HCT116 (cell line): ENCODE results near the gene MALSU1. TPM values are rescaled to one million over a fixed set of nuclear protein-coding genes. Genes with fewer than 3 reads are reported as not detected.

Experiments used
- ATAC-seq: fragments of 200-7000 bp; cut with Tn5 transposase; 2 replicates; pipeline ENCODE4 v1.9.1; 2020; ENCODE audit warnings: mild to moderate bottlenecking, moderate library complexity
- BruUV-seq: library from RNA; stranded (reverse); fragments of 400-500 nt; replicated peaks from 2 replicates; lab custom pipeline; 2021; lab: Mats Ljungman, UMichigan
- CTCF ChIA-PET: fragments of 300-600 bp; sonication (Branson Sonifier 250); formaldehyde crosslinking; loops from one replicate; lab custom pipeline; 2021; ENCODE audit warnings: antibody characterized with exemption; lab: Charles Lee
- POLR2A ChIA-PET: fragments of 300-600, 350-600 bp; sonication (Branson Sonifier 250); formaldehyde crosslinking; loops from one replicate; lab custom pipeline; 2021; ENCODE audit warnings: antibody characterized with exemption; lab: Charles Lee
- RAD21 ChIA-PET, 2 experiments: fragments of 300-600 bp; sonication (Branson Sonifier 250); formaldehyde crosslinking; loops; one replicate each; lab custom pipeline; 2023; ENCODE audit warnings: low total read pairs in 2 of 2; ENCODE audit not compliant: uncharacterized antibody in 2 of 2, unreplicated experiment in 2 of 2, low non-redundant PET in 1 of 2; lab: Charles Lee
- DNase-seq: peaks from one replicate; pipeline ENCODE4 v3.0.0-alpha.2; 2010; ENCODE audit warnings: low read depth, low spot score
- H2AFZ ChIP-seq: fragments of 200-600 bp; shearing (Covaris generic), sonication (generic); 2 replicates; pipeline ENCODE4 v1.6.1; 2017; ENCODE audit warnings: low read depth, mixed run types, mixed read lengths, antibody characterized with exemption, low read length; ENCODE audit not compliant: poor library complexity, severe bottlenecking
- H3K27ac ChIP-seq: 2 replicates; pipeline ENCODE4 v1.5.1; 2012; ENCODE audit warnings: low read depth, low read length
- H3K27me3 ChIP-seq: fragments of 200-600 bp; sonication (generic); 2 replicates; pipeline ENCODE4 v1.6.1; 2016; ENCODE audit warnings: mixed run types, low read length, mixed read lengths; ENCODE audit not compliant: insufficient read depth
- H3K36me3 ChIP-seq, 2 experiments: fragments of 200-500 bp in 1 of 2; fragments of 200-600 bp in 1 of 2; sonication (Bioruptor generic) in 1 of 2; sonication (generic) in 1 of 2; 2 replicates each; pipeline versions ENCODE4 v1.5.1 to v1.6.1; 2014 to 2016; ENCODE audit warnings: low read length in 2 of 2, inconsistent platforms in 1 of 2, mixed read lengths in 1 of 2, mixed run types in 1 of 2; ENCODE audit not compliant: insufficient read depth in 2 of 2, control insufficient read depth in 1 of 2
- H3K4me1 ChIP-seq, 2 experiments: fragments of 200-600 bp in 1 of 2; sonication (generic) in 1 of 2; 2 replicates each; pipeline versions ENCODE4 v1.5.1 to v1.6.1; 2012 to 2017; ENCODE audit warnings: low read length in 2 of 2, inconsistent platforms in 1 of 2, mild to moderate bottlenecking in 1 of 2, mixed read lengths in 1 of 2, mixed run types in 1 of 2, moderate library complexity in 1 of 2; ENCODE audit not compliant: insufficient read depth in 2 of 2, control insufficient read depth in 1 of 2
- H3K4me2 ChIP-seq: fragments of 200-600 bp; sonication (generic); 2 replicates; pipeline ENCODE4 v1.6.1; 2017; ENCODE audit warnings: mixed run types, low read length, mixed read lengths
- H3K4me3 ChIP-seq, 2 experiments: fragments of 200-600 bp in 1 of 2; sonication (generic) in 1 of 2; replicated peaks in 1 of 2; 2 replicates each; pipeline ENCODE4 v1.5.1; 2011 to 2016; ENCODE audit warnings: low read length in 2 of 2, control low read depth in 1 of 2, low read depth in 1 of 2, mild to moderate bottlenecking in 1 of 2, mixed read lengths in 1 of 2, mixed run types in 1 of 2
- H3K79me2 ChIP-seq: fragments of 200-600 bp; sonication (generic); 2 replicates; pipeline ENCODE4 v1.6.1; 2017; ENCODE audit warnings: mild to moderate bottlenecking, mixed run types, low read length, moderate library complexity, mixed read lengths; ENCODE audit not compliant: insufficient read depth
- H3K9ac ChIP-seq: fragments of 200-600 bp; sonication (generic); 2 replicates; pipeline ENCODE4 v1.6.1; 2016; ENCODE audit warnings: low read length, mixed read lengths
- H3K9me2 ChIP-seq: fragments of 200-600 bp; sonication (generic), shearing (Covaris generic); 2 replicates; pipeline ENCODE4 v1.6.1; 2017; ENCODE audit warnings: mixed run types, mild to moderate bottlenecking, moderate library complexity; ENCODE audit not compliant: insufficient read depth
- H3K9me3 ChIP-seq, 2 experiments: fragments of 200-500 bp in 1 of 2; fragments of 200-600 bp in 1 of 2; sonication (Bioruptor generic) in 1 of 2; sonication (generic) in 1 of 2; 2 replicates each; pipeline ENCODE4 v1.6.1; 2014 to 2017; ENCODE audit warnings: low read length in 2 of 2, mixed read lengths in 2 of 2, inconsistent platforms in 1 of 2, low read depth in 1 of 2, mild to moderate bottlenecking in 1 of 2, mixed run types in 1 of 2, moderate library complexity in 1 of 2; ENCODE audit not compliant: control insufficient read depth in 1 of 2, insufficient read depth in 1 of 2
- H4K20me1 ChIP-seq: fragments of 200-600 bp; sonication (generic), shearing (Covaris generic); 2 replicates; pipeline ENCODE4 v1.6.1; 2017; ENCODE audit warnings: mixed run types, mild to moderate bottlenecking, moderate library complexity; ENCODE audit not compliant: insufficient read depth
- ATF3 ChIP-seq: IDR thresholded peaks from 2 replicates; pipeline ENCODE4 v1.6.1; 2012
- CBX3 ChIP-seq: IDR thresholded peaks from 2 replicates; pipeline ENCODE4 v1.6.1; 2012; ENCODE audit warnings: low read depth
- ELF1 ChIP-seq: IDR thresholded peaks from 2 replicates; pipeline ENCODE4 v1.6.1; 2012; ENCODE audit warnings: low read depth, borderline replicate concordance
- EZH2 ChIP-seq: fragments of 200-600 bp; sonication (generic); IDR thresholded peaks from 2 replicates; pipeline ENCODE4 v1.6.1; 2017; ENCODE audit warnings: antibody characterized with exemption, mixed run types
- EZH2phosphoT487 ChIP-seq: fragments of 200-600 bp; IDR thresholded peaks from 2 replicates; pipeline ENCODE4 v1.6.1; 2018; ENCODE audit warnings: antibody characterized with exemption, borderline replicate concordance
- FOSL1 ChIP-seq: IDR thresholded peaks from 2 replicates; pipeline ENCODE4 v1.6.1; 2012; ENCODE audit warnings: low read depth
- JUND ChIP-seq: IDR thresholded peaks from 2 replicates; pipeline ENCODE4 v1.6.1; 2012
- POLR2AphosphoS5 ChIP-seq: IDR thresholded peaks from 2 replicates; pipeline ENCODE4 v1.6.1; 2011; ENCODE audit warnings: mild to moderate bottlenecking, low read depth, low read length, moderate library complexity
- SP1 ChIP-seq: IDR thresholded peaks from 2 replicates; pipeline ENCODE4 v1.6.1; 2012; ENCODE audit warnings: low read depth
- SRF ChIP-seq: IDR thresholded peaks from 2 replicates; pipeline ENCODE4 v1.6.1; 2012; ENCODE audit warnings: low read depth
- TCF7L2 ChIP-seq: IDR thresholded peaks from 2 replicates; pipeline ENCODE4 v1.7.0; 2011; ENCODE audit warnings: borderline replicate concordance, inconsistent platforms; ENCODE audit not compliant: insufficient read depth, insufficient read length; ENCODE audit errors: extremely low read depth
- YY1 ChIP-seq: IDR thresholded peaks from 2 replicates; pipeline ENCODE4 v1.6.1; 2011; ENCODE audit warnings: low read length, low read depth, moderate library complexity, mild to moderate bottlenecking; ENCODE audit not compliant: insufficient replicate concordance; ENCODE audit errors: extremely low read depth
- ZNF274 ChIP-seq: fragments of 200-500 bp; sonication (Bioruptor generic); IDR thresholded peaks from 2 replicates; pipeline ENCODE4 v1.6.1; 2014; ENCODE audit warnings: mild to moderate bottlenecking, low read depth, low read length, inconsistent platforms
- intact Hi-C: fragments of 100-400 bp; cut with micrococcal nuclease; formaldehyde crosslinking; loops from 2 replicates; pipeline ENCODE4 v1.10.0; 2022
- total RNA-seq: library from RNA; stranded (reverse); gene quantifications from one replicate; pipeline ENCODE4 v1.2.1, GENCODE V29; 2021; ENCODE audit not compliant: unreplicated experiment
- TF ChIP-seq, protein P1 (sequence below): IDR thresholded peaks from 2 replicates; pipeline ENCODE4 v1.6.1; 2011; ENCODE audit warnings: mild to moderate bottlenecking, low read length, moderate library complexity; ENCODE audit not compliant: insufficient replicate concordance; ENCODE audit errors: extremely low read depth
- TF ChIP-seq, protein P2 (sequence below): IDR thresholded peaks from 2 replicates; pipeline ENCODE4 v1.6.1; 2012; ENCODE audit warnings: low read depth
- TF ChIP-seq, protein P3 (sequence below): IDR thresholded peaks from 2 replicates; pipeline ENCODE4 v1.6.1; 2012
- TF ChIP-seq, protein P4 (sequence below), 3 experiments: fragments of 200-600 bp in 1 of 3; sonication (generic) in 1 of 3; IDR thresholded peaks in 2 of 3; conservative IDR thresholded peaks in 1 of 3; 2 replicates each; pipeline ENCODE4 v1.5.1; 2012 to 2017; ENCODE audit warnings: low read depth in 2 of 3, low read length in 2 of 3, antibody characterized with exemption in 1 of 3, borderline replicate concordance in 1 of 3, control low read depth in 1 of 3, mild to moderate bottlenecking in 1 of 3, mixed read lengths in 1 of 3, mixed run types in 1 of 3, moderate library complexity in 1 of 3; ENCODE audit not compliant: insufficient read depth in 1 of 3

MALSU1 gene
- total RNA-seq, 1 experiment from 2014 or later, result 105 TPM

GRCh38 chr7:23308754-23309153, 9.6 kb downstream of the MALSU1 start:
- Histone ChIP-seq H3K4me1 (no peaks in the 10 kb centered on the region), H3K9me3 (no peaks in the 10 kb centered on the region), H3K27me3 (no peaks in the 10 kb centered on the region), H3K9ac (no peak overlapping the region), H3K79me2 (peaks cover 61% of the 10 kb centered on the region), H3K27ac (no peak overlapping the region), H4K20me1 (peaks cover 14% of the 10 kb centered on the region; the same call in 1 of the 2 replicates), H3K36me3 (peaks cover 47 to 63% of the 10 kb centered on the region in 2 experiments), H3K9me2 (no peaks in the 10 kb centered on the region), H2AFZ (no peak overlapping the region), H3K4me3 (no peak overlapping the region), H3K4me2 (no peak overlapping the region)
- ChIA-PET POLR2A (interaction anchor here (1.2 to 1.5 kb wide), 2 partner anchors 10 to 15 kb away, joined by 3 read pairs; partner anchors contain the start of gene MALSU1), RAD21 (no interaction called here), CTCF (no interaction called here)
- no peak for TF ChIP-seq SRF
- no peak for TF ChIP-seq FOSL1
- no peak for TF ChIP-seq ATF3
- TF ChIP-seq, protein P1, sequence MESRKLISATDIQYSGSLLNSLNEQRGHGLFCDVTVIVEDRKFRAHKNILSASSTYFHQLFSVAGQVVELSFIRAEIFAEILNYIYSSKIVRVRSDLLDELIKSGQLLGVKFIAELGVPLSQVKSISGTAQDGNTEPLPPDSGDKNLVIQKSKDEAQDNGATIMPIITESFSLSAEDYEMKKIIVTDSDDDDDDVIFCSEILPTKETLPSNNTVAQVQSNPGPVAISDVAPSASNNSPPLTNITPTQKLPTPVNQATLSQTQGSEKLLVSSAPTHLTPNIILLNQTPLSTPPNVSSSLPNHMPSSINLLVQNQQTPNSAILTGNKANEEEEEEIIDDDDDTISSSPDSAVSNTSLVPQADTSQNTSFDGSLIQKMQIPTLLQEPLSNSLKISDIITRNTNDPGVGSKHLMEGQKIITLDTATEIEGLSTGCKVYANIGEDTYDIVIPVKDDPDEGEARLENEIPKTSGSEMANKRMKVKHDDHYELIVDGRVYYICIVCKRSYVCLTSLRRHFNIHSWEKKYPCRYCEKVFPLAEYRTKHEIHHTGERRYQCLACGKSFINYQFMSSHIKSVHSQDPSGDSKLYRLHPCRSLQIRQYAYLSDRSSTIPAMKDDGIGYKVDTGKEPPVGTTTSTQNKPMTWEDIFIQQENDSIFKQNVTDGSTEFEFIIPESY, result no peak
- no peak for TF ChIP-seq JUND
- no peak for TF ChIP-seq YY1
- TF ChIP-seq ELF1, result no peak
- TF ChIP-seq TCF7L2, result no peak
- TF ChIP-seq EZH2phosphoT487, result no peak
- no peak for TF ChIP-seq POLR2AphosphoS5
- TF ChIP-seq CBX3, result no peak
- TF ChIP-seq SP1, result no peak
- TF ChIP-seq, protein P2, sequence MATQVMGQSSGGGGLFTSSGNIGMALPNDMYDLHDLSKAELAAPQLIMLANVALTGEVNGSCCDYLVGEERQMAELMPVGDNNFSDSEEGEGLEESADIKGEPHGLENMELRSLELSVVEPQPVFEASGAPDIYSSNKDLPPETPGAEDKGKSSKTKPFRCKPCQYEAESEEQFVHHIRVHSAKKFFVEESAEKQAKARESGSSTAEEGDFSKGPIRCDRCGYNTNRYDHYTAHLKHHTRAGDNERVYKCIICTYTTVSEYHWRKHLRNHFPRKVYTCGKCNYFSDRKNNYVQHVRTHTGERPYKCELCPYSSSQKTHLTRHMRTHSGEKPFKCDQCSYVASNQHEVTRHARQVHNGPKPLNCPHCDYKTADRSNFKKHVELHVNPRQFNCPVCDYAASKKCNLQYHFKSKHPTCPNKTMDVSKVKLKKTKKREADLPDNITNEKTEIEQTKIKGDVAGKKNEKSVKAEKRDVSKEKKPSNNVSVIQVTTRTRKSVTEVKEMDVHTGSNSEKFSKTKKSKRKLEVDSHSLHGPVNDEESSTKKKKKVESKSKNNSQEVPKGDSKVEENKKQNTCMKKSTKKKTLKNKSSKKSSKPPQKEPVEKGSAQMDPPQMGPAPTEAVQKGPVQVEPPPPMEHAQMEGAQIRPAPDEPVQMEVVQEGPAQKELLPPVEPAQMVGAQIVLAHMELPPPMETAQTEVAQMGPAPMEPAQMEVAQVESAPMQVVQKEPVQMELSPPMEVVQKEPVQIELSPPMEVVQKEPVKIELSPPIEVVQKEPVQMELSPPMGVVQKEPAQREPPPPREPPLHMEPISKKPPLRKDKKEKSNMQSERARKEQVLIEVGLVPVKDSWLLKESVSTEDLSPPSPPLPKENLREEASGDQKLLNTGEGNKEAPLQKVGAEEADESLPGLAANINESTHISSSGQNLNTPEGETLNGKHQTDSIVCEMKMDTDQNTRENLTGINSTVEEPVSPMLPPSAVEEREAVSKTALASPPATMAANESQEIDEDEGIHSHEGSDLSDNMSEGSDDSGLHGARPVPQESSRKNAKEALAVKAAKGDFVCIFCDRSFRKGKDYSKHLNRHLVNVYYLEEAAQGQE, result no peak
- no peak for TF ChIP-seq ZNF274
- no peak for TF ChIP-seq EZH2
- TF ChIP-seq, protein P3, sequence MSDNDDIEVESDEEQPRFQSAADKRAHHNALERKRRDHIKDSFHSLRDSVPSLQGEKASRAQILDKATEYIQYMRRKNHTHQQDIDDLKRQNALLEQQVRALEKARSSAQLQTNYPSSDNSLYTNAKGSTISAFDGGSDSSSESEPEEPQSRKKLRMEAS, result no peak
- TF ChIP-seq, protein P4, sequence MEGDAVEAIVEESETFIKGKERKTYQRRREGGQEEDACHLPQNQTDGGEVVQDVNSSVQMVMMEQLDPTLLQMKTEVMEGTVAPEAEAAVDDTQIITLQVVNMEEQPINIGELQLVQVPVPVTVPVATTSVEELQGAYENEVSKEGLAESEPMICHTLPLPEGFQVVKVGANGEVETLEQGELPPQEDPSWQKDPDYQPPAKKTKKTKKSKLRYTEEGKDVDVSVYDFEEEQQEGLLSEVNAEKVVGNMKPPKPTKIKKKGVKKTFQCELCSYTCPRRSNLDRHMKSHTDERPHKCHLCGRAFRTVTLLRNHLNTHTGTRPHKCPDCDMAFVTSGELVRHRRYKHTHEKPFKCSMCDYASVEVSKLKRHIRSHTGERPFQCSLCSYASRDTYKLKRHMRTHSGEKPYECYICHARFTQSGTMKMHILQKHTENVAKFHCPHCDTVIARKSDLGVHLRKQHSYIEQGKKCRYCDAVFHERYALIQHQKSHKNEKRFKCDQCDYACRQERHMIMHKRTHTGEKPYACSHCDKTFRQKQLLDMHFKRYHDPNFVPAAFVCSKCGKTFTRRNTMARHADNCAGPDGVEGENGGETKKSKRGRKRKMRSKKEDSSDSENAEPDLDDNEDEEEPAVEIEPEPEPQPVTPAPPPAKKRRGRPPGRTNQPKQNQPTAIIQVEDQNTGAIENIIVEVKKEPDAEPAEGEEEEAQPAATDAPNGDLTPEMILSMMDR (IDR thresholded peaks at IDR 0.05 in 2 of 3, conservative IDR thresholded peaks at IDR 0.05 in 1 of 3; ENCODE audit: borderline replicate concordance in 1 of 3, insufficient read depth in 1 of 3, low read depth in 2 of 3, low read length in 2 of 3), result no peak
- ATAC-seq (no peak), DNase-seq (no peak)
- intact Hi-C loops, result no loop called here
- no TSS peak for BruUV-seq
